HUES6 (cell line): ENCODE results near the gene CSF1.

ENCODE experiments used
- H3K27ac ChIP-seq: 2 replicates; pipeline ENCODE4 v1.7.0; 2013; ENCODE audit warnings: low read depth, mild to moderate bottlenecking, low read length, inconsistent platforms
- H3K27me3 ChIP-seq: 2 replicates; pipeline ENCODE4 v1.6.1; 2013; ENCODE audit warnings: low read length; ENCODE audit not compliant: control insufficient read depth, insufficient read depth
- H3K36me3 ChIP-seq: 2 replicates; pipeline ENCODE4 v1.6.1; 2013; ENCODE audit warnings: low read length; ENCODE audit not compliant: control insufficient read depth, insufficient read depth
- H3K4me1 ChIP-seq: 2 replicates; pipeline ENCODE4 v1.6.1; 2013; ENCODE audit warnings: low read length; ENCODE audit not compliant: control insufficient read depth, insufficient read depth
- H3K4me3 ChIP-seq: 2 replicates; pipeline ENCODE4 v1.5.1; 2013; ENCODE audit warnings: low read depth, low read length
- H3K9ac ChIP-seq: one replicate; pipeline ENCODE4 v1.6.1; 2013; ENCODE audit warnings: mild to moderate bottlenecking, low read length
- H3K9me3 ChIP-seq: 2 replicates; pipeline ENCODE4 v1.6.1; 2013; ENCODE audit warnings: low read depth, low read length; ENCODE audit not compliant: control insufficient read depth, insufficient read depth

CSF1 gene

GRCh38 chr1:109884242-109884891, 26.3 kb upstream of the CSF1 start:
- Histone ChIP-seq H3K4me1 (peaks cover 31% of the 10 kb centered on the region; the same call in 1 of the 2 replicates), H3K9me3 (no peaks in the 10 kb centered on the region), H3K4me3 (no peak overlapping the region), H3K36me3 (no peaks in the 10 kb centered on the region), H3K27me3 (no peaks in the 10 kb centered on the region), H3K27ac (no peak overlapping the region), H3K9ac (no peak overlapping the region)

DNA sequence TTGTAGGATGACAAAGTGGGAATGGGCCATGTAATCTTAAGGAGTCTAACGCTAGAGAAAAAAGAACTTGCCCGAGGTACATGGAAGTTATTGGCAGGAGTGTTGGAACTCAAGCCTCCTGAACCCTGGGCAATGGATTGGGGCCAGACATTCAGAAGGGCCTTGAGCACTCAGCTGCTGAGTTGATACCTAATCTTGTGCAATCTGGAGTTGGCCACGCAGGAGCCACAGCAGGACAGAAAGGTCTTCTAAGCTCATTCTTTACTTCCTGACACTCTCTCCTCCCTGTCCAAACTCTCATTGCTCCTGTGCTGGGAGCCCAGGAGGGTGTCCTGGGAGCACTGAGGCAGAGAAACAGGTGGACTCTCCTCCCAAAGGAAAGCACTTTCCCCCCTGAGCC, 25.1 kb upstream of the CSF1 start:
- Histone ChIP-seq H3K27ac (no peak overlapping the region), H3K4me1 (peaks cover 32% of the 10 kb centered on the region; the same call in 1 of the 2 replicates), H3K27me3 (no peaks in the 10 kb centered on the region), H3K36me3 (no peaks in the 10 kb centered on the region), H3K4me3 (no peak overlapping the region), H3K9me3 (no peaks in the 10 kb centered on the region), H3K9ac (no peak overlapping the region)

GRCh38 chr1:109886827-109887226, 23.8 kb upstream of the CSF1 start:
- no peaks in the 10 kb centered on the region for H3K27me3 ChIP-seq
- no peak overlapping the region for H3K27ac ChIP-seq
- H3K36me3 ChIP-seq: no peaks in the 10 kb centered on the region
- H3K9me3 ChIP-seq: no peaks in the 10 kb centered on the region
- no peak overlapping the region for H3K9ac ChIP-seq
- H3K4me3 ChIP-seq: no peak overlapping the region
- peaks cover 32% of the 10 kb centered on the region; the same call in 1 of the 2 replicates for H3K4me1 ChIP-seq

- H3K4me3 ChIP-seq: no peak overlapping the region
- no peak overlapping the region for H3K27ac ChIP-seq
- H3K27me3 ChIP-seq: no peaks in the 10 kb centered on the region
- H3K36me3 ChIP-seq: no peaks in the 10 kb centered on the region
- no peaks in the 10 kb centered on the region for H3K9me3 ChIP-seq
- no peak overlapping the region for H3K9ac ChIP-seq
- H3K4me1 ChIP-seq: peaks cover 30% of the 10 kb centered on the region; the same call in 1 of the 2 replicates
These were observed 23.4 kb upstream of the CSF1 start for GRCh38 chr1:109887271-109887670.

GRCh38 chr1:109887884-109888283, 22.8 kb upstream of the CSF1 start:
- Histone ChIP-seq H3K27me3 (no peaks in the 10 kb centered on the region), H3K9me3 (no peaks in the 10 kb centered on the region), H3K9ac (no peak overlapping the region), H3K36me3 (no peaks in the 10 kb centered on the region), H3K4me1 (peaks cover 30% of the 10 kb centered on the region; the same call in 1 of the 2 replicates), H3K4me3 (no peak overlapping the region), H3K27ac (no peak overlapping the region)

GRCh38 chr1:109889094-109889493, 21.6 kb upstream of the CSF1 start:
- no peak overlapping the region for H3K4me3 ChIP-seq
- H3K27ac ChIP-seq: no peak overlapping the region
- no peaks in the 10 kb centered on the region for H3K36me3 ChIP-seq
- no peaks in the 10 kb centered on the region for H3K27me3 ChIP-seq
- H3K9me3 ChIP-seq: no peaks in the 10 kb centered on the region
- no peak overlapping the region for H3K9ac ChIP-seq
- H3K4me1 ChIP-seq: peaks cover 33% of the 10 kb centered on the region; the same call in 1 of the 2 replicates

DNA sequence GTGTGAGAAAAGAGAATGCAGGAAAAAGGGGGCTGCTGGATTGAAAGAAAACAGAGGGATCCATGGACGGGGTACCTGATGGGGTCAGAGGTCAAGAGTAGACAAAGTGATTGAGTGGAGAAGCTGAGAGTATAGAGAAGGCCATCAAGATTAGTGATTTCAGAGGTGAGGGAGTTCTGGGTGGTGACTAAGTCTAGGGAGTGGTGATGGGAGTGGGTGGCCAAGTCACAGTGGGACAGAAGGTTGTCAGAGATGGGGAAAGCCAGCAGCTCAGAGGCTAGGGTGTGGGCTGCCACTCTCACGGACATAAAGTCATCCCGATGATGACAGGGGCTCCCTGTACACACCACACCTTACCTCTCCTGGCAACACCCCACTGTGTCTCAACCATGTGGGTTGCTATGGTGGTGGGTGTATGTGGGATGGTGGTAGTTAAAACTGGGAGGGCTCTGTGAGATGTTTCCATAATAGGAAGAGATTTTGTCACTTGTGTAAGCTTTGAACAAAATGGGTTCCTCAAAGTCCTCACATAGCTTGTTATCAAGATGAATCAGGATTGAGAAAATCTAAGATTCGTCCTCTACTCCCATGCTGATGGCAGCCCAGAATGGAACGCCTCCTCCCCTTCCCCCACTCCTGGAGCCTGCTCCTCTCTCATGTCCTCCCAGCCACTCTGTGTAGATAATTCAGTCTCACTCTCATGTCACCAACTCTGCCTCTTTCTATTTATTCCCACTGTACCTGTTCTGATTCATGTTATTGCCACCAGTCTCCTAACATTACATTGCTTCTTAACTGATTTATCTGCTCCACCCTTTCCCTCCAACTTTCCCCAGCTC, 20.3 kb upstream of the CSF1 start:
- Histone ChIP-seq H3K4me1 (peaks cover 29% of the 10 kb centered on the region; the same call in 1 of the 2 replicates), H3K4me3 (no peak overlapping the region), H3K27me3 (no peaks in the 10 kb centered on the region), H3K9ac (no peak overlapping the region), H3K36me3 (no peaks in the 10 kb centered on the region), H3K27ac (no peak overlapping the region), H3K9me3 (no peaks in the 10 kb centered on the region)

GRCh38 chr1:109891930-109892329, 18.7 kb upstream of the CSF1 start:
- Histone ChIP-seq H3K4me1 (peaks cover 37% of the 10 kb centered on the region; the same call in 1 of the 2 replicates), H3K4me3 (no peak overlapping the region), H3K27ac (no peak overlapping the region), H3K9me3 (no peaks in the 10 kb centered on the region), H3K36me3 (no peaks in the 10 kb centered on the region), H3K9ac (no peak overlapping the region), H3K27me3 (no peaks in the 10 kb centered on the region)

- Histone ChIP-seq H3K9ac (no peak overlapping the region), H3K27me3 (no peaks in the 10 kb centered on the region), H3K4me1 (peaks cover 37% of the 10 kb centered on the region; the same call in 1 of the 2 replicates), H3K9me3 (no peaks in the 10 kb centered on the region), H3K4me3 (no peak overlapping the region), H3K36me3 (no peaks in the 10 kb centered on the region), H3K27ac (no peak overlapping the region)
These were observed 17.9 kb upstream of the CSF1 start for GRCh38 chr1:109892561-109893368.

GRCh38 chr1:109893532-109894171, 17.0 kb upstream of the CSF1 start:
- Histone ChIP-seq H3K4me3 (no peak overlapping the region), H3K27ac (no peak overlapping the region), H3K9ac (no peak overlapping the region), H3K36me3 (no peaks in the 10 kb centered on the region), H3K9me3 (no peaks in the 10 kb centered on the region), H3K4me1 (peaks cover 37% of the 10 kb centered on the region; the same call in 1 of the 2 replicates), H3K27me3 (no peaks in the 10 kb centered on the region)
